HepG2 (cell line): ENCODE measurements around the gene MRPL18. TPM values are rescaled to one million over a fixed set of nuclear protein-coding genes. Genes with fewer than 3 reads are reported as not detected.
A peak's percentile ranks its signal among the peaks of the same experiment; 100 is the strongest.

ENCODE experiments used
- AGO2 ChIP-seq: fragments of 200-400 bp; formaldehyde crosslinking; optimal IDR thresholded peaks from 2 replicates; pipeline ENCODE3; 2017; ENCODE audit warnings: mild to moderate bottlenecking, low read depth, low read length, moderate library complexity
- ARID2 ChIP-seq: sonication (generic); formaldehyde crosslinking; IDR thresholded peaks from 2 replicates; pipeline ENCODE4 v1.8.1; 2022; ENCODE audit warnings: mild to moderate bottlenecking, missing genetic modification reagents, borderline replicate concordance
- ARNTL ChIP-seq: sonication (generic); formaldehyde crosslinking; IDR thresholded peaks from 2 replicates; pipeline ENCODE4 v1.4.0; 2020; ENCODE audit warnings: mild to moderate bottlenecking, missing genetic modification reagents
- BORCS8-MEF2B ChIP-seq: sonication (generic); formaldehyde crosslinking; IDR thresholded peaks from 2 replicates; pipeline ENCODE4 v1.8.0; 2022; ENCODE audit warnings: mild to moderate bottlenecking, missing genetic modification reagents
- CCAR2 ChIP-seq: fragments of 200-400 bp; formaldehyde crosslinking; optimal IDR thresholded peaks from 2 replicates; pipeline ENCODE3; 2018; ENCODE audit warnings: low read depth, mild to moderate bottlenecking, low read length, moderate library complexity
- CTCF ChIP-seq: sonication (generic); formaldehyde crosslinking; IDR thresholded peaks from 2 replicates; pipeline ENCODE4 v1.5.0; 2020; ENCODE audit warnings: mild to moderate bottlenecking, missing genetic modification reagents, moderate library complexity
- EHMT2 ChIP-seq: fragments of 200-600 bp; sonication (generic); IDR thresholded peaks from 2 replicates; pipeline ENCODE4 v1.7.0; 2017; ENCODE audit warnings: antibody characterized with exemption, low read depth, low read length, borderline replicate concordance
- POLR2G ChIP-seq: fragments of 200-400 bp; formaldehyde crosslinking; IDR thresholded peaks from 2 replicates; pipeline ENCODE4 v1.6.1; 2018; ENCODE audit warnings: mild to moderate bottlenecking, low read depth, low read length, moderate library complexity
- RNF2 ChIP-seq: fragments of 450-650 bp; conservative IDR thresholded peaks from 2 replicates; pipeline ENCODE4 v1.6.1; 2016; ENCODE audit warnings: low read depth
- SAP130 ChIP-seq: IDR thresholded peaks from 2 replicates; pipeline ENCODE4 v1.6.1; 2016; ENCODE audit warnings: low read depth
- SIN3B ChIP-seq: fragments of 150-350 bp; IDR thresholded peaks from 2 replicates; pipeline ENCODE4 v1.6.1; 2014; ENCODE audit warnings: low read length
- SP1 ChIP-seq, 2 experiments: fragments of 450-650 bp in 1 of 2; sonication (generic) in 1 of 2; formaldehyde crosslinking in 1 of 2; IDR thresholded peaks; 2 replicates each; pipeline versions ENCODE4 v1.4.0 to v1.6.1; 2016 to 2020; ENCODE audit warnings: missing genetic modification reagents in 1 of 2
- SUZ12 ChIP-seq: fragments of 150-350 bp; IDR thresholded peaks from 2 replicates; pipeline ENCODE4 v1.6.1; 2014; ENCODE audit warnings: low read depth, low read length
- TSC22D2 ChIP-seq: sonication (generic); formaldehyde crosslinking; IDR thresholded peaks from 2 replicates; pipeline ENCODE4 v1.5.1; 2020; ENCODE audit warnings: missing genetic modification reagents, mild to moderate bottlenecking, borderline replicate concordance
- YY1 ChIP-seq: IDR thresholded peaks from 2 replicates; pipeline ENCODE4 v1.6.1; 2011; ENCODE audit warnings: low read length, low read depth, moderate library complexity, mild to moderate bottlenecking; ENCODE audit not compliant: insufficient read depth, insufficient replicate concordance
- ZBTB7B ChIP-seq: sonication (generic); formaldehyde crosslinking; IDR thresholded peaks from 2 replicates; pipeline ENCODE4 v1.4.0; 2020; ENCODE audit warnings: missing genetic modification reagents
- ZFP37 ChIP-seq: sonication (generic); formaldehyde crosslinking; IDR thresholded peaks from 2 replicates; pipeline ENCODE4 v1.4.0; 2020; ENCODE audit warnings: missing genetic modification reagents, borderline replicate concordance
- ZNF282 ChIP-seq: fragments of 450-650 bp; IDR thresholded peaks from 2 replicates; pipeline ENCODE4 v1.6.1; 2018; ENCODE audit not compliant: partially characterized antibody
- ZNF354B ChIP-seq: sonication (generic); formaldehyde crosslinking; IDR thresholded peaks from 2 replicates; pipeline ENCODE4 v1.8.0; 2022; ENCODE audit warnings: mild to moderate bottlenecking, missing genetic modification reagents
- ZNF766 ChIP-seq: sonication (generic); formaldehyde crosslinking; IDR thresholded peaks from 2 replicates; pipeline ENCODE4 v1.5.0; 2020; ENCODE audit warnings: missing genetic modification reagents, borderline replicate concordance
- ZNF839 ChIP-seq: sonication (generic); formaldehyde crosslinking; IDR thresholded peaks from 2 replicates; pipeline ENCODE4 v1.4.0; 2020; ENCODE audit warnings: missing genetic modification reagents, mild to moderate bottlenecking, borderline replicate concordance
- ZNF879 ChIP-seq: sonication (generic); formaldehyde crosslinking; IDR thresholded peaks from 2 replicates; pipeline ENCODE4 v1.8.1; 2023; ENCODE audit warnings: missing genetic modification reagents
- polyA plus RNA-seq, 8 experiments: library from polyadenylated mRNA; depleted of rRNA in 3 of 8; stranded (reverse) in 7 of 8; unstranded in 1 of 8; fragments of >200 nt; fragmentation: Illumina TruSeq in 4 of 8; extraction: Trizol in 4 of 8; gene quantifications; 2 replicates each; pipeline versions ENCODE4 v1.2.1 to v1.2.3, GENCODE V29; 2011 to 2016; ENCODE audit warnings: low read depth in 4 of 8, missing spikeins in 1 of 8, mixed read lengths in 1 of 8; ENCODE audit not compliant: insufficient read depth in 1 of 8
- total RNA-seq, 5 experiments: library from RNA; depleted of rRNA; stranded (reverse); fragments of >200 nt; fragmentation: Illumina TruSeq; extraction: Trizol; gene quantifications; 2 replicates each; pipeline ENCODE4 v1.2.3, GENCODE V29; 2016; ENCODE audit warnings: low read depth in 1 of 5
- TF ChIP-seq, protein P1 (sequence below): sonication (generic); formaldehyde crosslinking; IDR thresholded peaks from 2 replicates; pipeline ENCODE4 v1.5.0; 2020; ENCODE audit warnings: mild to moderate bottlenecking, missing genetic modification reagents
- TF ChIP-seq, protein P2 (sequence below): sonication (generic); formaldehyde crosslinking; conservative IDR thresholded peaks from 2 replicates; pipeline ENCODE4 v1.8.0; 2022; ENCODE audit warnings: missing genetic modification reagents

MRPL18 gene
- total and polyA plus RNA-seq, 2 of the 13 experiments (the other 11 are each of a cell fraction or from before 2014, with no cell fraction given) = 85.6 to 176 TPM

DNA sequence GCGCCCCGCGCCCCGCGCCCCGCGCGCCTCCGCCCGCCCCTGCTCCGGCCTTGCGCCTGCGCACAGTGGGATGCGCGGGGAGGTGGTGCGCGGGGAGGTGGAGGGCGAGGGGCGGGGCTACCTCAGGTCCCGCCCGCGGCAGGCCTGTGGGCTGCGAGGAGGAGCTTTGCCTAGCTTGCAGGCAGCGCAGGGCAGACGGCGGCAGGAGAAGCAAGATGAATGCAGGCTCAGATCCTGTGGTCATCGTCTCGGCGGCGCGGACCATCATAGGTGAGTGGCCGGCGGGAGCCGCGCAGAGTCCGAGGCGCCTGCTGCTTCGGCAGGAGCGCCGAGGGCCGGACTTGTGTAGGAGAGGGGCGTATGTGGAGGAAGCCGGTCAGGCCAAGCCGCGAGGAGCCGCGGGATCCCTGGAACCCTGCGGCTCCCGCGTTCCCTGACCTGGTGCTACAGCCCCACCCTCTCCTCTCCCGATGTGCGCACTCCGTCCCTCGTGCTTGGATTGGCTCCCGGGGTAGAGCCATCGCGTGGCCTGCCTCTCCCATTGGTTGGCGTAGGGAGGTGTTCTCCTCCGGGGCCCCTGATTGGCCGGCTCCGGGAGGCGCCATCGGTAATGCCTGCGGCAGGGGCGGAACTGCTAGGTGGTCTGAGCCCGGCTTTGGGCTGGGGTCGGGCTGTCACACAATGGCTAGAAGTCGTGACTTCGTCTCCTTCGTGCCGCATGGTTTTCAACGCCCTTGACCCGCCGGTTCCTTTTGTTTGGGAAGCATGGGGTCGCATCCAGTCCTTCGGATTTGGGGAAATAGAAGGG lies 28.2 kb upstream of the MRPL18 start, which contains the start of gene ACAT2 (continued):
- TF ChIP-seq SP1 (IDR thresholded peaks at IDR 0.05) = no peak
- peak; percentile 87 for TF ChIP-seq SP1 (CRISPR knock-in tag; IDR thresholded peaks at IDR 0.05)
- no peak for TF ChIP-seq ZNF839 (CRISPR knock-in tag)
- TF ChIP-seq CTCF = peak; percentile 12; the same call in 1 of the 2 replicates
- no peak for TF ChIP-seq SUZ12
- no peak for TF ChIP-seq RNF2
- peak; percentile 93; the same call in 1 of the 2 replicates for TF ChIP-seq ZNF354B (CRISPR knock-in tag)
- TF ChIP-seq ZBTB7B (CRISPR knock-in tag) = peak; percentile 82; the same call in 1 of the 2 replicates
- TF ChIP-seq BORCS8-MEF2B (CRISPR knock-in tag) = peak; percentile 87
- peak; percentile 65; the same call in 1 of the 2 replicates for TF ChIP-seq ZFP37 (CRISPR knock-in tag)
- TF ChIP-seq, protein P1, sequence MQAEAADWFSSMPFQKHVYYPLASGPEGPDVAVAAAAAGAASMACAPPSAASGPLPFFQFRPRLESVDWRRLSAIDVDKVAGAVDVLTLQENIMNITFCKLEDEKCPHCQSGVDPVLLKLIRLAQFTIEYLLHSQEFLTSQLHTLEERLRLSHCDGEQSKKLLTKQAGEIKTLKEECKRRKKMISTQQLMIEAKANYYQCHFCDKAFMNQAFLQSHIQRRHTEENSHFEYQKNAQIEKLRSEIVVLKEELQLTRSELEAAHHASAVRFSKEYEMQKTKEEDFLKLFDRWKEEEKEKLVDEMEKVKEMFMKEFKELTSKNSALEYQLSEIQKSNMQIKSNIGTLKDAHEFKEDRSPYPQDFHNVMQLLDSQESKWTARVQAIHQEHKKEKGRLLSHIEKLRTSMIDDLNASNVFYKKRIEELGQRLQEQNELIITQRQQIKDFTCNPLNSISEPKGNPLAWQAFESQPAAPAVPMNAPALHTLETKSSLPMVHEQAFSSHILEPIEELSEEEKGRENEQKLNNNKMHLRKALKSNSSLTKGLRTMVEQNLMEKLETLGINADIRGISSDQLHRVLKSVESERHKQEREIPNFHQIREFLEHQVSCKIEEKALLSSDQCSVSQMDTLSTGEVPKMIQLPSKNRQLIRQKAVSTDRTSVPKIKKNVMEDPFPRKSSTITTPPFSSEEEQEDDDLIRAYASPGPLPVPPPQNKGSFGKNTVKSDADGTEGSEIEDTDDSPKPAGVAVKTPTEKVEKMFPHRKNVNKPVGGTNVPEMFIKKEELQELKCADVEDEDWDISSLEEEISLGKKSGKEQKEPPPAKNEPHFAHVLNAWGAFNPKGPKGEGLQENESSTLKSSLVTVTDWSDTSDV = no peak
- peak; percentile 97 for TF ChIP-seq ARID2 (CRISPR knock-in tag)
- TF ChIP-seq SIN3B = no peak
- no peak for TF ChIP-seq ARNTL (CRISPR knock-in tag)
- peak; percentile 48; the same call in 1 of the 2 replicates for TF ChIP-seq ZNF879 (CRISPR knock-in tag)
- peak; percentile 76 for TF ChIP-seq POLR2G
- peak; percentile 64; the same call in 1 of the 2 replicates for TF ChIP-seq TSC22D2 (CRISPR knock-in tag)
- no peak for TF ChIP-seq CCAR2
- TF ChIP-seq SAP130 (CRISPR knock-in tag) = peak; percentile 96
- TF ChIP-seq ZNF766 = peak; percentile 88
- no peak for TF ChIP-seq EHMT2
- TF ChIP-seq AGO2 = peak; percentile 97
- peak; percentile 82 for TF ChIP-seq YY1
- TF ChIP-seq, protein P2, sequence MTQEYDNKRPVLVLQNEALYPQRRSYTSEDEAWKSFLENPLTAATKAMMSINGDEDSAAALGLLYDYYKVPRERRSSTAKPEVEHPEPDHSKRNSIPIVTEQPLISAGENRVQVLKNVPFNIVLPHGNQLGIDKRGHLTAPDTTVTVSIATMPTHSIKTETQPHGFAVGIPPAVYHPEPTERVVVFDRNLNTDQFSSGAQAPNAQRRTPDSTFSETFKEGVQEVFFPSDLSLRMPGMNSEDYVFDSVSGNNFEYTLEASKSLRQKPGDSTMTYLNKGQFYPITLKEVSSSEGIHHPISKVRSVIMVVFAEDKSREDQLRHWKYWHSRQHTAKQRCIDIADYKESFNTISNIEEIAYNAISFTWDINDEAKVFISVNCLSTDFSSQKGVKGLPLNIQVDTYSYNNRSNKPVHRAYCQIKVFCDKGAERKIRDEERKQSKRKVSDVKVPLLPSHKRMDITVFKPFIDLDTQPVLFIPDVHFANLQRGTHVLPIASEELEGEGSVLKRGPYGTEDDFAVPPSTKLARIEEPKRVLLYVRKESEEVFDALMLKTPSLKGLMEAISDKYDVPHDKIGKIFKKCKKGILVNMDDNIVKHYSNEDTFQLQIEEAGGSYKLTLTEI (CRISPR knock-in tag) = no peak
- no peak for TF ChIP-seq ZNF282
